ENCODE data around the gene SBF2.
A peak's percentile ranks its signal among the peaks of the same experiment; 100 is the strongest.
"Not testable (repeated sequence)": the region's sequence is repeated elsewhere in the genome, so short reads cannot be mapped to it uniquely, and the experiment has no call there.

SBF2 gene

GRCh38 chr11:9992306-9992705 lies 301.7 kb downstream of the SBF2 start:
- no peak for TF ChIP-seq CTCF (conservative IDR thresholded peaks at IDR 0.05; ENCODE audit: low read length)
- peak; percentile 48 for DNase-seq (ENCODE audit: low read depth)
- no peak overlapping the region for H3K4me3 ChIP-seq (ENCODE audit: low read length)

DNA sequence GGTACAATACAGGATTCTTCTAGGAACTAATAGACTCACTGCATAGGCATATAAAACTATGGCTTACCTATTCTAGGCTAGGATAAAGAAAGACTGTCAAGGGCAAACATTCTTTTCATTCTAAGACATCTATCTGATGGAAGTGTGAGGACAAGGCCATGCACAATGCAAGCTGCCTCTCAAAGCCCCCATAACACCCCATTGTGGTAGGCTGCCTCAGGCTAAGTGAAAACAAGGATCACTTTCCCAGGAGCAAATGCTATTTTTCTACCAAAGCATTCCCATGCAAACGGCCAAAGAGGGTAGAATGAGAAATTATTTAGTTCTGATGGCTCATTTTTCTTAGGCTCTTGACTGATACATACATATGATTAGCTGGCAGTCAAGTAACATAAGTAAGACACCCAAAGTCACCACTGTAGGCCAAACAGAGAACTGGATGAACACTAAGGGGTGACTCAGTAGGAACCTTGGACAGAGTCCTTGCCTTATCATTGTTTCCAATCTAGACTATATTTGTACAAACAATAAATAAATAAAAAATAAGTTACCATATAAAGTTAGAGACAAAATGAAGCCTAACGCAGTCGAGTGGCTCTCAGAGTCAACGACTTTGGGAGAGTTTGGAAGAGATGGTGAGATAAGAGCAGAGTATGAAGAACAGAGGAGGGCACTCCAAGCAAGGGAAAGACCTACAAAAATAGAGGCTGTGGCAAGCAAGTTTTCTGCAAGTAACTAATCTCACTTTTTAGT lies 303.6 kb downstream of the SBF2 start:
- DNase-seq (ENCODE audit: low read depth) = peak; percentile 54
- TF ChIP-seq CTCF (conservative IDR thresholded peaks at IDR 0.05; ENCODE audit: low read length) = no peak; the same call in 1 of the 2 replicates
- H3K4me3 ChIP-seq (ENCODE audit: low read length) = no peak overlapping the region

DNA sequence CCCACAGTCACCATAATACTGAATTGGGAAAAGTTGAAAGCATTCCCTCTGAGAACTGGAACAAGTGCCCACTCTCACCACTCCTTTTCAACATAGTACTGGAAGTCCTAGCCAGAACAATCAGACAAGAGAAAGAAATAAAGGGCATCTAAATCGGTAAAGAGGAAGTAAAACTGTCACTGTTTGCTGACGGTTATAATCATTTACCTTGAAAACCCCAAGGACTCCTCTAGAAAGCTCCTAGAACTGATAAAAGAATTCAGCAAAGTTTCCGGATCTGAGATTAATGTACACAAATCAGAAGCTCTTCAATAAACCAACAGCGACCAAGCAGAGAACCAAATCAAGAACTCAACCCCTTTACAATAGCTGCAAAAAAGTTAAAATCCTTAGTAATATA lies 306.7 kb downstream of the SBF2 start:
- DNase-seq (ENCODE audit: low read depth); H3K4me3 ChIP-seq (ENCODE audit: low read length): not testable (repeated sequence)

- TF ChIP-seq CTCF (conservative IDR thresholded peaks at IDR 0.05; ENCODE audit: low read length) = no peak
- no peak overlapping the region for H3K4me3 ChIP-seq (ENCODE audit: low read length)
- DNase-seq (ENCODE audit: low read depth) = no peak
Observed at GRCh38 chr11:9982796-9983579, 311.0 kb downstream of the SBF2 start.

- peak; percentile 51 for DNase-seq (ENCODE audit: low read depth)
- H3K4me3 ChIP-seq (ENCODE audit: low read length) = no peak overlapping the region
Observed at GRCh38 chr11:9982127-9982795, 311.8 kb downstream of the SBF2 start.

DNA sequence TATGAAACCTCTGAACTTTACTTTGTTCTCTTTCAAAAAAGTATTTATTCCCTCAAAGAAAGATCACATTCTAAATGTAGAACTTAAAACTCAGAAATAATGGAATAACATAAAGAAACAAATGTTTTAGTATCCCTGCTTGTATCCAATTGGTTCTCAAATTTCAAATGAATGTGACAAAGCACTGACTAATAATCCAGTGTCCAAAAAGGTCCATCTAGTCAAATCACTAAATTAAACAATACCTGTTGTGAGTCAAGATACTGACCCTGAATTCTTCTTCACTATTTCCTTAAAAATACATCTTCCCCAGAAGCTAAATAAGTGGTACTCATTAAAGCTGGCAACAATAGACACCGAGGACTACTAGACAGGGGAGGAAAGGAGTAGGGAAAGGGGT lies 313.1 kb downstream of the SBF2 start:
- DNase-seq (ENCODE audit: low read depth) = no peak
- TF ChIP-seq CTCF (conservative IDR thresholded peaks at IDR 0.05; ENCODE audit: low read length) = no peak
- H3K4me3 ChIP-seq (ENCODE audit: low read length) = no peak overlapping the region

More at GRCh38 chr11:9982127-9982795, 311.8 kb downstream of the SBF2 start:
- no peak for TF ChIP-seq CTCF (conservative IDR thresholded peaks at IDR 0.05; ENCODE audit: low read length)

GRCh38 chr11:9977554-9977953 lies 316.5 kb downstream of the SBF2 start:
- TF ChIP-seq CTCF (conservative IDR thresholded peaks at IDR 0.05; ENCODE audit: low read length) = no peak
- no peak overlapping the region for H3K4me3 ChIP-seq (ENCODE audit: low read length)
- DNase-seq (ENCODE audit: low read depth) = no peak

All from AG10803 (cell line).